ENCODE measurements around the gene CAV2.

CAV2 gene

GRCh38 chr7:116511552-116512519, 12.3 kb downstream of the CAV2 start:
- no peak for TF ChIP-seq CTCF (IDR thresholded peaks at IDR 0.05; ENCODE audit: low read depth, low read length)
- no peak for DNase-seq (ENCODE audit: extremely low read depth, low read depth)

GRCh38 chr7:116512520-116513188, 13.1 kb downstream of the CAV2 start:
- no peak for DNase-seq (ENCODE audit: extremely low read depth, low read depth)

GRCh38 chr7:116515584-116515983, 16.0 kb downstream of the CAV2 start:
- no peak for TF ChIP-seq CTCF (IDR thresholded peaks at IDR 0.05; ENCODE audit: low read depth, low read length)
- DNase-seq (ENCODE audit: extremely low read depth, low read depth) = no peak

More at GRCh38 chr7:116512520-116513188, 13.1 kb downstream of the CAV2 start:
- TF ChIP-seq CTCF (IDR thresholded peaks at IDR 0.05; ENCODE audit: low read depth, low read length) = no peak

- TF ChIP-seq CTCF (IDR thresholded peaks at IDR 0.05; ENCODE audit: low read depth, low read length) = no peak
- DNase-seq (ENCODE audit: extremely low read depth, low read depth) = no peak
Measured at GRCh38 chr7:116516324-116516723, 16.8 kb downstream of the CAV2 start.

- DNase-seq (ENCODE audit: extremely low read depth, low read depth) = no peak
- no peak for TF ChIP-seq CTCF (IDR thresholded peaks at IDR 0.05; ENCODE audit: low read depth, low read length)
Measured at GRCh38 chr7:116517626-116518025, 18.1 kb downstream of the CAV2 start.

- TF ChIP-seq CTCF (IDR thresholded peaks at IDR 0.05; ENCODE audit: low read depth, low read length) = no peak
- no peak for DNase-seq (ENCODE audit: extremely low read depth, low read depth)
Measured at GRCh38 chr7:116518961-116519360, 19.4 kb downstream of the CAV2 start.
